ENCODE measurements around the gene SNU13.
"Not testable (repeated sequence)": the region's sequence is repeated elsewhere in the genome, so short reads cannot be mapped to it uniquely, and the experiment has no call there.

SNU13 gene

DNA sequence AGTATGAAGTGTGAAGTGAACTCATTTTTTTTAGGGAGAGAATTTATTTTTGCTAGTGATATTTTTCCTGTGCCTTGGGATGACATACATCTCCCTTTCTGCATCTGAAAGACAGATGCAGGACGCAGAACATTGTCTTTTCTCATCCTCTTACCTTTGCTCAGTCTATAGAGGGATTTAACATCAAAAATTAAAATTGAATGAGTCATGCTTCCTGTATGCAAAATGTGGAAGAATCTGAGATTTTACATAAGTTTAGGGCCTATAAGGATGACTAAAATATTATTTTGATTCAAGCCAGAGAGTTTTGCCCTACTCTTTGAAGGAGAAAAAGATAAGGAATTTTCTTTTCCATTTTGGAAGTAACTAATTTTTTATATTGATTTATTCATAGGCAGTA is 40.2 kb downstream of the SNU13 start:
- in situ Hi-C loops (cut with MboI; ENCODE audit: low pct_unique_long_range_greater_than_20kb, low sequenced_read_pairs, unreplicated experiment), result no loop called here
- no peak for DNase-seq (ENCODE audit: low spot score)

DNA sequence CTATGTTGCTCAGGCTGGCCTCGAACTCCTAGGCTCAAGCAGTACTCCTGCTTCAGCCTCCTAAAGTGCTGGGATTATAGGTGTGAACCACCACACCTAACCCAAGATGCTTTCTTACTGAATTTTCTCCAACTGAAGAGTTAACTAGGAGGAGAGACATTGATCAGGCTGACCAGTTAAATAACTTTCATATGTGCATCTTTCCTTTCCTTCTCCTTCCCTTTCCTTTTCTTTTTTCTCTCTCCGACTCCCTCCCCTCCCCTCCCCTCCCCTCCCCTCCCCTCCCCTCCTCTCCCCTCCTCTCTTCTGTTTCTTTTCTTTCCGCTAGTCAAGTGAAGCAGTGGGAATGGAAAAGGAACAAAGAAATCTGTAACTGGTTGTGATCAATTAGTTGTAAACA is 40.9 kb downstream of the SNU13 start:
- TF ChIP-seq, protein P1, sequence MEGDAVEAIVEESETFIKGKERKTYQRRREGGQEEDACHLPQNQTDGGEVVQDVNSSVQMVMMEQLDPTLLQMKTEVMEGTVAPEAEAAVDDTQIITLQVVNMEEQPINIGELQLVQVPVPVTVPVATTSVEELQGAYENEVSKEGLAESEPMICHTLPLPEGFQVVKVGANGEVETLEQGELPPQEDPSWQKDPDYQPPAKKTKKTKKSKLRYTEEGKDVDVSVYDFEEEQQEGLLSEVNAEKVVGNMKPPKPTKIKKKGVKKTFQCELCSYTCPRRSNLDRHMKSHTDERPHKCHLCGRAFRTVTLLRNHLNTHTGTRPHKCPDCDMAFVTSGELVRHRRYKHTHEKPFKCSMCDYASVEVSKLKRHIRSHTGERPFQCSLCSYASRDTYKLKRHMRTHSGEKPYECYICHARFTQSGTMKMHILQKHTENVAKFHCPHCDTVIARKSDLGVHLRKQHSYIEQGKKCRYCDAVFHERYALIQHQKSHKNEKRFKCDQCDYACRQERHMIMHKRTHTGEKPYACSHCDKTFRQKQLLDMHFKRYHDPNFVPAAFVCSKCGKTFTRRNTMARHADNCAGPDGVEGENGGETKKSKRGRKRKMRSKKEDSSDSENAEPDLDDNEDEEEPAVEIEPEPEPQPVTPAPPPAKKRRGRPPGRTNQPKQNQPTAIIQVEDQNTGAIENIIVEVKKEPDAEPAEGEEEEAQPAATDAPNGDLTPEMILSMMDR (IDR thresholded peaks at IDR 0.05; ENCODE audit: extremely low read depth, insufficient read depth, missing control alignments), result no peak
- no peak for DNase-seq (ENCODE audit: low spot score)
- in situ Hi-C loops (cut with MboI; ENCODE audit: low pct_unique_long_range_greater_than_20kb, low sequenced_read_pairs, unreplicated experiment), result no loop called here

More for the DNA sequence above, 40.2 kb downstream of the SNU13 start:
- TF ChIP-seq, protein P1 (IDR thresholded peaks at IDR 0.05; ENCODE audit: extremely low read depth, insufficient read depth, missing control alignments), result no peak

DNA sequence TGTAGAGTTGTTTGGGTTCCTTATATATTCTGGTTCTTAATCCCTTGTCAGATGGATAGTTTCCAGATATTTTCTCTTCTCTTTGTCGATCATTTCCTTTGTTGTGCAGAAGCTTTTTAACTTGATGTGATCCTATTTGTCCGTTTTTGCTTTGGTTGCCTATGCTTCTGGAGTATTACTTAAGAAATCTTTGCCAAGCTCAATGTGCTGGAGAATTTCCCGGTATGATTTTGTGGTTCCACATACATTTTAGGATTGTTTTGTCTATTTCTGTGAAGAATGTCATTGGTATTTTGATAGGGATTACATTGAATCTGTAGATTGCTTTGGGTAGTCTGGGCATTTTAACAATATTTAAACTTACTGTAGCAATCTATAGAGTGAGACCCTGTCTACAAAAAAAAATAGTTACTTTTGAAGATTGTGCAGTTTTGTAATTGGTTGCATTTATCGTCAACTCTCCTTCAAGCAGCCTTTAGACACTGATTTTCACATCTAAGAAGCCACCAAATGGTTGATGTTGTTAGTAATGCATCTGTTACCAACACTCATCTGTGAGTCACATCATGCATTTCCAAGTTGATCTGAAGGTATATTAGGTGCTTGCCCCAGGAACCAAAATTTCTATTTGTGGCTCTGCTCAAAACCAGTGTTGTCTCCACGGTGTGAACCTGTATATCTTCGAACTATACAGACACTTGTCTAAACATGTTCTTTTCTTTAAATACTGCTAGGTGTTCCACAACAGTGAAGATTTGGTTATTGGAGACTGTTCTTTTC is 46.1 kb downstream of the SNU13 start:
- in situ Hi-C loops (cut with MboI; ENCODE audit: low pct_unique_long_range_greater_than_20kb, low sequenced_read_pairs, unreplicated experiment), result no loop called here
- TF ChIP-seq, protein P1 (IDR thresholded peaks at IDR 0.05; ENCODE audit: extremely low read depth, insufficient read depth, missing control alignments), result no peak
- DNase-seq (ENCODE audit: low spot score), result no peak

DNA sequence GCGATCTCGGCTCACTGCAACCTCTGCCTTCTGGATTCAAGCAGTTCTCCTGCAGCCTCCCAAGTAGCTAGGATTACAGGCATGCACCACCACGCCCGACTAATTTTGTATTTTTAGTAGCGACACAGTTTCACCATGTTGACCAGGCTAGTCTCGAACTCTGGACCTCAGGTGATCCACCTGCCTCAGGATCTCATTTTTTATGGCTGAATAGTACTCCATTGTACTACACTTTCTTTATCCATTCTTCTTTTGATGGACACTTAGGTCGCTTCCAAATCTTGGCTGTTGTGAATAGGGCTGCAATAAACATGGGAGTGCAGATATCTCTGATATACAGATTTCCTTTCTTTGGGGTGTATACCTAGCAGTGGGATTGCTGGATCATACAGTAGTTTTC is 46.8 kb downstream of the SNU13 start:
- in situ Hi-C loops (cut with MboI; ENCODE audit: low pct_unique_long_range_greater_than_20kb, low sequenced_read_pairs, unreplicated experiment), result no loop called here
- TF ChIP-seq, protein P1 (IDR thresholded peaks at IDR 0.05; ENCODE audit: extremely low read depth, insufficient read depth, missing control alignments), result no peak
- no peak for DNase-seq (ENCODE audit: low spot score)

DNA sequence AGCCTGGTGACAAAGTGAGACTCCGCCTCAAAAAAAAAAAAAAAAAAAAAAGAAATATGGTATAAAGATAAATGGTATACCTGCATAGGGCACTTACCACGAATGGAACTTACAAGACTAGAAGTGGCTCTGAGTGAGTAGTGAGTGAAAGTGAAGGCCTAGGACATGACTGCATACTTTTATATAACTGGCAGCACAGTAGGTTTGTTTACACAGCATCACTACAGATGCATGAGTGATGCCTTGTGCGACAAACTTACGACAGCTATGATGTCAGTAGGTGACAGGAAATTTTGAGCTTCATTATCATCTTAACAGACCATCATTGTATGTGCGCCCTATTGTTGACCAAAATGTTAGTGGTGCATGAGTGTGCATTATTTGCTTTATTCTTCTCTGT is 49.9 kb downstream of the SNU13 start:
- no peak for DNase-seq (ENCODE audit: low spot score)
- TF ChIP-seq, protein P1 (IDR thresholded peaks at IDR 0.05; ENCODE audit: extremely low read depth, insufficient read depth, missing control alignments), result no peak
- in situ Hi-C loops (cut with MboI; ENCODE audit: low pct_unique_long_range_greater_than_20kb, low sequenced_read_pairs, unreplicated experiment), result no loop called here

DNA sequence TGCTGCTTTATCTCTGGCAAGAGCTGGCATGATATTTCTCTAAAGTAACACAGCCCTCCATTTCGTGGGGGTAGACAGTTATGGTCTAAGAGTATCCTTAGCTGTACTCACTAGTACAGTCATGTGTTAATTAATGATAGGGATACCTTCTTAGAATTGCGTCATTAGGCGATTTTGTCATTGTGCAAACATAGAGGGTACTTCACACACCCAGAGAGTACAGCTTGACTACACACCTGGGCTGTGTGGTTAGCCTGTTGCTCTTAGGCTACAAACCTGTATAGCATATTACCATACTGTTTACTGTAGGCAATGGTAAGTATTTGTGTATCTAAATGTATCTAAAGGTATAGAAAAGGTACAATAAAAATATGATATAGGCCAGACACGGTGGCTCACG is 50.5 kb downstream of the SNU13 start:
- DNase-seq (ENCODE audit: low spot score), result no peak
- in situ Hi-C loops (cut with MboI; ENCODE audit: low pct_unique_long_range_greater_than_20kb, low sequenced_read_pairs, unreplicated experiment), result no loop called here
- TF ChIP-seq, protein P1 (IDR thresholded peaks at IDR 0.05; ENCODE audit: extremely low read depth, insufficient read depth, missing control alignments), result no peak

DNA sequence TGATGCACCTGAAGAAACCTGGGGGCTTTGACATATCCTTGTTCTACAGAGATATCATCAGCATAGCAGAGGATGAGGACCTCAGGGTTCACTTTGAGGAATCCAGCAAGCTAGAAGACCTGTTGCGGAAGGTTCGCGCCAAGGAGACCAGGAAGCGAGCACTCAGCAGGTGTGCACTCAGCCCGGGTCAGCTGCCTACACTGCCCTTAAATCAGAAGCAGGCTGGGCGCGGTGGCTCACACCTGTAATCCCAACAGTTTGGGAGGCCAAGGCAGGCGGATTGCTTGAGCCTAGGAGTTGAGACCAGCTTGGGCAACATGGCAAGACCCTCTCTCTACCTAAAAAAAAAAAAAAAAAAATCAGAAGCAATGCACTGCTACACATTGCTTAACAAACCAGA is 51.0 kb downstream of the SNU13 start:
- DNase-seq (ENCODE audit: low spot score); in situ Hi-C loops (cut with MboI; ENCODE audit: low pct_unique_long_range_greater_than_20kb, low sequenced_read_pairs, unreplicated experiment): not testable (repeated sequence)

Data from GM13977 (cell line).